Lung (tissue), 12 donors: ENCODE results near the gene AMOTL2. TPM values are rescaled to one million over a fixed set of nuclear protein-coding genes. Genes with fewer than 3 reads are reported as not detected.

ENCODE experiments used
- ATAC-seq: fragments of 200-7000 bp; cut with Tn5 transposase; one replicate; pipeline ENCODE4 v1.9.1; 2020; ENCODE audit warnings: moderate number of reproducible peaks; ENCODE audit not compliant: insufficient read depth, low FRiP score
- DNase-seq, 3 donors: peaks; one replicate each; pipeline ENCODE4 v3.0.0-alpha.2; 2013 to 2017
- H3K27ac ChIP-seq, 2 donors: one replicate each; pipeline ENCODE4 v1.5.1; 2013; ENCODE audit warnings: mild to moderate bottlenecking in 2 of 2, moderate library complexity in 2 of 2, control low read depth in 1 of 2, inconsistent platforms in 1 of 2, low read depth in 1 of 2, low read length in 1 of 2
- H3K27me3 ChIP-seq, 3 donors: one replicate each; pipeline ENCODE4 v1.5.1; 2013; ENCODE audit warnings: low read length in 2 of 3; ENCODE audit not compliant: control insufficient read depth in 3 of 3, insufficient read depth in 3 of 3
- H3K36me3 ChIP-seq, 4 donors: one replicate each; pipeline ENCODE4 v1.5.1; 2013; ENCODE audit warnings: low read length in 4 of 4, mild to moderate bottlenecking in 1 of 4, moderate library complexity in 1 of 4; ENCODE audit not compliant: control insufficient read depth in 4 of 4, insufficient read depth in 4 of 4
- H3K4me1 ChIP-seq, 5 donors: one replicate each; pipeline ENCODE4 v1.5.1; 2013; ENCODE audit warnings: low read length in 5 of 5, mild to moderate bottlenecking in 2 of 5, moderate library complexity in 1 of 5; ENCODE audit not compliant: control insufficient read depth in 5 of 5, insufficient read depth in 5 of 5
- H3K4me3 ChIP-seq: one replicate; pipeline ENCODE4 v1.5.1; 2013; ENCODE audit warnings: mild to moderate bottlenecking, control low read depth, moderate library complexity
- H3K9ac ChIP-seq, 2 donors: one replicate each; pipeline ENCODE4 v1.5.1; 2013; ENCODE audit warnings: low read length in 2 of 2, control low read depth in 1 of 2; ENCODE audit not compliant: insufficient read depth in 1 of 2
- H3K9me3 ChIP-seq, 4 donors: one replicate each; pipeline ENCODE4 v1.5.1; 2013; ENCODE audit warnings: low read length in 3 of 4, mild to moderate bottlenecking in 1 of 4, moderate library complexity in 1 of 4; ENCODE audit not compliant: control insufficient read depth in 4 of 4, insufficient read depth in 3 of 4
- CTCF ChIP-seq: IDR thresholded peaks from 2 replicates; pipeline ENCODE4 v1.5.1; 2012; ENCODE audit warnings: mild to moderate bottlenecking; ENCODE audit errors: control extremely low read depth, extremely low read depth
- WGBS, 2 donors: extraction: QIAGEN DNeasy Blood & Tissue Kit; methylation state at CpG; one replicate each; pipeline ENCODE4 v1.1.7; 2013; 5-methylcytosine and 5-hydroxymethylcytosine counted together
- polyA plus RNA-seq, 2 donors: library from polyadenylated mRNA; stranded (reverse); fragments of 200-250 nt; gene quantifications; one replicate each; pipeline ENCODE4 v1.2.1, GENCODE V29; 2013
- total RNA-seq, 2 donors: library from RNA; depleted of rRNA in 1 of 2; stranded (reverse); fragments of >200 nt in 1 of 2; gene quantifications; one replicate each; pipeline ENCODE4 v1.2.1, GENCODE V29; 2014 to 2021
- donor health status: control.
- donor health status: control.
- donor health status: Bipolar disorder and iron deficiency.
- donor health status: healthy.
- donor health status: DM: yes; HTN: yes; CAD: no.

The AMOTL2 gene
- total and polyA plus RNA-seq, 4 donors, result 27.4 to 129 (median 75.9) TPM

GRCh38 chr3:134342259-134342658 lies 32.0 kb downstream of the AMOTL2 start:
- no peak overlapping the region for H3K4me3 ChIP-seq
- H3K27me3 ChIP-seq, result no peaks in the 10 kb centered on the region
- H3K27ac ChIP-seq, result no peak overlapping the region
- ATAC-seq (no peak), DNase-seq (no peak)
- no peak for TF ChIP-seq CTCF
- H3K9ac ChIP-seq, result no peak overlapping the region
- peaks cover 0 to 7% (median 0%) of the 10 kb centered on the region in 5 donors for H3K4me1 ChIP-seq
- no peaks in the 10 kb centered on the region for H3K36me3 ChIP-seq
- peaks cover 0 to 5% (median 0%) of the 10 kb centered on the region in 4 donors for H3K9me3 ChIP-seq
- WGBS, 2 donors, result 93 to 95% methylated on average over 9 of the region's 9 CpGs

GRCh38 chr3:134341389-134341788 lies 32.9 kb downstream of the AMOTL2 start:
- ATAC-seq, result no peak
- TF ChIP-seq CTCF, result no peak

GRCh38 chr3:134340982-134341365 lies 33.3 kb downstream of the AMOTL2 start:
- 76 to 78% methylated on average over 1 of the region's 1 CpG for WGBS, 2 donors
- Histone ChIP-seq H3K27me3 (no peaks in the 10 kb centered on the region), H3K36me3 (no peaks in the 10 kb centered on the region), H3K9me3 (no peaks in the 10 kb centered on the region), H3K4me3 (no peak overlapping the region), H3K4me1 (peaks cover 0 to 11% (median 0%) of the 10 kb centered on the region in 5 donors), H3K9ac (no peak overlapping the region), H3K27ac (no peak overlapping the region)
- ATAC-seq, result no peak
- no peak for TF ChIP-seq CTCF
- no peak for DNase-seq

More at GRCh38 chr3:134341389-134341788, 32.9 kb downstream of the AMOTL2 start:
- Histone ChIP-seq H3K9me3 (peaks cover 0 to under 1% (median 0%) of the 10 kb centered on the region in 4 donors), H3K9ac (no peak overlapping the region), H3K4me1 (peaks cover 0 to 11% (median 0%) of the 10 kb centered on the region in 5 donors), H3K27me3 (no peaks in the 10 kb centered on the region), H3K27ac (no peak overlapping the region), H3K4me3 (no peak overlapping the region), H3K36me3 (no peaks in the 10 kb centered on the region)
- DNase-seq, result no peak
- 84 to 96% methylated on average over 2 of the region's 2 CpGs for WGBS, 2 donors

- Histone ChIP-seq H3K9ac (no peak overlapping the region), H3K27ac (no peak overlapping the region), H3K27me3 (no peaks in the 10 kb centered on the region), H3K4me1 (peaks cover 0 to 11% (median 0%) of the 10 kb centered on the region in 5 donors), H3K9me3 (no peaks in the 10 kb centered on the region), H3K36me3 (no peaks in the 10 kb centered on the region), H3K4me3 (no peak overlapping the region)
- 73 to 91% methylated on average over 1 of the region's 1 CpG for WGBS, 2 donors
- TF ChIP-seq CTCF, result no peak
- no peak for DNase-seq
- no peak for ATAC-seq
Measured at GRCh38 chr3:134340362-134340981, 33.8 kb downstream of the AMOTL2 start.
